ENCODE results near the gene TMEM8B. TPM values are rescaled to one million over a fixed set of nuclear protein-coding genes. Genes with fewer than 3 reads are reported as not detected.

TMEM8B gene
- total and polyA plus RNA-seq, 10 of the 15 experiments (the other 5 are each of a cell fraction or from before 2014, with no cell fraction given), result 0.19 to 7.6 (median 2.5) TPM

- TF ChIP-seq RELA (IDR thresholded peaks at IDR 0.05; ENCODE audit: borderline replicate concordance, partially characterized antibody) (no peak), ELK1 (IDR thresholded peaks at IDR 0.05; ENCODE audit: low read depth, low read length) (no peak), ZNF217 (IDR thresholded peaks at IDR 0.05) (no peak), STAT3 (IDR thresholded peaks at IDR 0.05; ENCODE audit: low read depth, low read length) (no peak), NBN (IDR thresholded peaks at IDR 0.05) (no peak), CBX3 (IDR thresholded peaks at IDR 0.05; ENCODE audit: borderline replicate concordance, low read depth) (no peak), MTA2 (IDR thresholded peaks at IDR 0.05; ENCODE audit: low read depth) (no peak), EP300 (IDR thresholded peaks at IDR 0.05; ENCODE audit: borderline replicate concordance in 1 of 2, control insufficient read depth in 1 of 2, low read depth in 2 of 2, low read length in 2 of 2) (no peak), RFX5 (IDR thresholded peaks at IDR 0.05; ENCODE audit: low read depth, low read length) (no peak), PBX3 (IDR thresholded peaks at IDR 0.05; ENCODE audit: insufficient replicate concordance, low read depth, low read length) (no peak), MYB (IDR thresholded peaks at IDR 0.05; ENCODE audit: borderline replicate concordance, low read depth, low read length) (no peak), CUX1 (IDR thresholded peaks at IDR 0.05; ENCODE audit: insufficient replicate concordance, low read depth, low read length) (no peak), ZBTB33 (IDR thresholded peaks at IDR 0.05) (0 out of 2 replicates have a peak, but pooled peaks have one; percentile 7)
These were observed 13.2 kb downstream of the TMEM8B start (continued) for GRCh38 chr9:35842020-35842745.

Data from GM12878 (cell line).